GM19023 (cell line): ENCODE measurements around the gene CLSTN1.
"Not testable (repeated sequence)": the region's sequence is repeated elsewhere in the genome, so short reads cannot be mapped to it uniquely, and the experiment has no call there.

Experiments used
- ATAC-seq: cut with Tn5 transposase; IDR thresholded peaks from one replicate; pipeline ENCODE4 v1.9.1; 2021; ENCODE audit warnings: mild to moderate bottlenecking, moderate library complexity; ENCODE audit not compliant: unreplicated experiment

The CLSTN1 gene

DNA sequence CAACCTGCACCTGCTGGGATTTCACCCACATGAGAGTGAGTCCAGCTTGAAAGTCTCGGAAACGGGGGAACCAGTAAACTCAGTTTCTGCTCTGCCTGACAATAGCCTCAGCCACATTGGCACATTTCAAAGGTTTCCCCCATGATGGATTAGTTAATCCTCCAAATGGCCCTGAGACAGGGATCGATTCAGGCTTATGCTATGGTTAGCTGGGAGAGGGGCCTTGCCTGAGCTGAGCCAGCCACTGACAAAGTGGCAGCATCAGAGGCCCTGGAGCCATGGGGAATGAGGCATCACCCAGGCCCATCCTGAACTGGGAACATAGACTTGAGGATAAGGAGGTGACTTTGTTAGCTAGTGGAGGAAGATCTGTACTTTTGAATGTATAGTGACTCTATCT, 2.9 kb upstream of the CLSTN1 start:
- ATAC-seq = no peak

DNA sequence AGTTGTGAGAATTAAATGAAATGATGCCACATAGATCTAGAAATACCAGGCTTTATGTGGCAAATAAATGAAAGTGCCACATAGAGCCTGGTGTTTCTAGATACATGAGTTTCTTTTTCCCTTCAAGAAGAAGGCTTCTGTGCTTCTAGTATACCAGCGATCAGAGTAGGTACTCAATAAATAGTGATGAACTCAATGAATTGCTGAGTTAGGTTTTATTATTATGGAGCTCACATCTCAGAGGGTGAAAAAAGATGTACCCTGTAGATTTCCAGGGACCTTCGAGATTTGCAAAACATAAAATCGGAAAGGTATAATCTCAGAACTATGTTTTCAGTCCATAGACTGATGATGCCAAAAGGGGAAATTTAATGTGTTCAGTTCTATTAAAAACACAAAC, 2.3 kb upstream of the CLSTN1 start:
- no peak for ATAC-seq

GRCh38 chr1:9825093-9826074, 1.6 kb upstream of the CLSTN1 start:
- ATAC-seq = no peak

DNA sequence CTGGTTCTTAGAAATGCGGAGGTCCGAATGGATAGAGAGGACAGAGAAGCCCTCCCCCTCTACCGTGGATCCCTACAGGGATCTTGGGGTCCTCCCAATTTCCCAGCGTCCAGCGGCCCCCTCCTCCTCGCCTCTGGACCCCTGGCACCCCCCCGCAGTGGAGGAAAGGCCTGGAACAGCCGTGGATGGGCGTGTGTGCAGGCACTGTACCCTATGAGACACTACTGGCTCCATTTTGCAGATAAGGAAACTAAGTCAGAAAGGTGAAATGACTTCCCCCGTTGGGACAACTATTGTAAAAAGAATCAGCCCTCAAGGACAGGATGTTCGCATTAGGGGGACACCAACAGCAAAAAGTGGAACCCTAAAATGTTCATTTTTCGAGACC, 931 bp upstream of the CLSTN1 start:
- ATAC-seq = no peak

DNA sequence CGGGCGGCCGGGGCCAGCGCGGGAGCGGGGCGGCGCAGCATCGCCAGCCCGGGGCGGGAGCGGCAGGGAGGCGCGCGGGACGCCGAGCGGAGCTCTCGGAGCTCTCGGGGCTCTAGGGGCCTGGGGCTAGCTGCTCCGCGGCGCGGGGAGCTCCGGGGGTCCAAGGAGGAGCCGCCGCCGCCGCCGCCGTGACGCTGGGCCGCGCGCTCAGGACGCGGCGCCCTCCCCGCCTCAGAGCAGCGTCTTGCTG, 147 bp downstream of the CLSTN1 start:
- ATAC-seq = no peak

- no peak for ATAC-seq
Measured at GRCh38 chr1:9822897-9823692, 670 bp downstream of the CLSTN1 start.

DNA sequence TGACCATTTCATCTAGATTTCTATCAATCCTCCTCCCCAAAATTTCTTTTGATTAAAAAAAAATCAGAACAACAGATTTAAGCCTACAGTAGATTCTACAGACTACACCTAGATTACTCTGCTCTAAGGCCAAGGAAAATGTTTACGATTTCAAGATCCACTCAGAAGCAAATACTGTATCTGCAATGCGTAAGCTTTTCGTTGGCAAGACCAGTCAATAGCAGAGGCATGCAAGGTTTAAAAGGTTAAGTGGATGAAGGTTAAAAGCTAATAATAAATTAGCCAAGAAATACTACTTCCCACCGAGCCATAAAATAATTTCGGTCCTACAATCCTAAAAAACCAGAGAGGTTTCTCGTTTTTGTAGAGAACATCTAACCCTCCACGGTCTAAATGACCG, 1.3 kb downstream of the CLSTN1 start:
- ATAC-seq = no peak

- ATAC-seq = no peak
Measured at GRCh38 chr1:9821710-9822109, 2.1 kb downstream of the CLSTN1 start.

DNA sequence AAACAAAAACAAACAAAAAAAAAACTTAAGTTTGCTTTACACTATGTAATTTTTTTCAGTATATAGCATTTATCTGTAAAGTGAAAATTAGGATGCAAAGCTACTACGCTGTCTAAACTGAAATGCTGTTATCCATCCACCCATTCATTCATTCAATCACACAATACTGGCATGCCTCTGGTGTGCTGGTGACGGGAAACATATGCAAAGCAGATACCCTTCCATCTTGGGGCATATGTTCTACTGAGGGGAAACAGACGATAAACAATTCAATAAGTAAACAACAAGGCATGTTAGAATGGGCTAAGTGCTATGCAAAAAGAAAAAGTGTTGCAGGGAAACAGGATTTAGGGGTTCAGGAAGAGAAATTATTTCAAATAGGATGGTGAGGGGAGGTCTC, 3.2 kb downstream of the CLSTN1 start:
- ATAC-seq = no peak

GRCh38 chr1:9817734-9818133, 6.0 kb downstream of the CLSTN1 start:
- ATAC-seq = no peak

DNA sequence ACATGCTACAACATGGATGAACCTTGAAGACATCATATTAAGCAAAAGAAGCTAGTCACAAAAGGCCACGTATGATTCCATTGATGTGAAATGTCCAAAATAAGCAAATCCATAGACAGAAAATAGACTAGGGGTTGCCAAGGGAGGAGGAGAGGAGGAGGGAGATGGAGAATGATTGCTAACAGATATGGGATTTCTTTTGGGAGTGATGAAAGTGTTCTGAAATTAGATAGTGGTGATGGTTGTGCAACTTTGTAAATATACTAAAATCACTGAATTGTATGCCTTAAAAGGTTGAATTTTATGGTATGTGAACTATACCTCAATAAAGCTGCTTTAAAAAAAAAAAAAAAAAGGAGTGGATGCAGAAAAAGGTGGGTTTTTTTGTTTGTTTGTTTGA, 7.6 kb downstream of the CLSTN1 start:
- ATAC-seq = no peak

GRCh38 chr1:9815150-9815549, 8.6 kb downstream of the CLSTN1 start:
- ATAC-seq = no peak

- no peak for ATAC-seq
Measured at GRCh38 chr1:9814619-9815018, 9.1 kb downstream of the CLSTN1 start.

DNA sequence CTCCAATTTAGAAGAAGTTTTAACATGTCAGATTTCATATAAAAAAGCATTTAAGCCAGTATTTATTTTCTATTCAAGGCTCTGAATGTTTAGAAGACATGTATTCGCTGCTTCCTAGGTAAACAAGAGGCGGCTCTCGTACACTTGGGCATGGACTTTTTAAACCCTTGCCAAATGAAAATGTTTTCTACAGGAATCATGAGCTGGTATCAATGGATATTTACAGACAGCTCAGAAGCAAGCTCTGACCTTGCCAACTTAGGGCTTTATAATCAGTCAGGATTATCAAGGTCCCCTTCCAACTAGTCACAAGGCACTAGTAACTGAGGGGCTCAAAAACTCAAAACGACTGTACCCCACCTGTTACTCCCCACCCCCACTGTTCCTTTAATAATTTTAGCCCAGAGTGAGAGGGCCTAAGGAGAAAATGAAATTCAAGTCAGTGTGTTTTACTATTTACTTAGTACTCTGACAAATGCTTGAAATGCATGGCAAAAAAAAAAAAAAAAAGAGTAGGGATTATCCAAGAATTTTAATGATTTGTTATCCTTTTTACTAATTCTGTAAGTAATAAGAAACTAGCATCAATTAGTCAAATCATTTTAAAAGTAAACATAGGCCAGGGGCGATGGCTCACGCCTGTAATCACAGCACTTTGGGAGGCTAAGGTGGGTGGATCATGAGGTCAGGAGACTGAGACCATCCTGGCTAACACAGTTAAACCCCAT, 12.4 kb downstream of the CLSTN1 start:
- no peak for ATAC-seq

DNA sequence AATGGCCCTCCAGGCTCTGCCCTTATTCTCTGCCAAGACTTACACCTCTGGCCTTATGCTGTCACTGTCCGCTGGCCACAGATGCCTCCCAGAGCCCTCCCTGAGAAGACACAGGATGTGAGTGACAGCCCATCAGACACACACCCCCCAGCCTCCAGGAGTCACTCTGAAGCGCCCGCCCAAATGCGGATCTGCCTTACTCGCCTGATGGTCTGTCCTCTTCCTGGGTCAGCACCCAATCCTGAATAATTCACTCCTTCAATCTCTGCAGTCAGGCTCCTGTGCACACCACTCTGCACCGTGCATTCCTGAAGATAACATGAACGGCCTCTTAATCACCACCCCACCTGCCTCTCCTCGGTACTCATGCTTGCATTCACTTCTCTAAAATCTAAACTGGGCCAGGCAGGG, 14.7 kb downstream of the CLSTN1 start:
- no peak for ATAC-seq

DNA sequence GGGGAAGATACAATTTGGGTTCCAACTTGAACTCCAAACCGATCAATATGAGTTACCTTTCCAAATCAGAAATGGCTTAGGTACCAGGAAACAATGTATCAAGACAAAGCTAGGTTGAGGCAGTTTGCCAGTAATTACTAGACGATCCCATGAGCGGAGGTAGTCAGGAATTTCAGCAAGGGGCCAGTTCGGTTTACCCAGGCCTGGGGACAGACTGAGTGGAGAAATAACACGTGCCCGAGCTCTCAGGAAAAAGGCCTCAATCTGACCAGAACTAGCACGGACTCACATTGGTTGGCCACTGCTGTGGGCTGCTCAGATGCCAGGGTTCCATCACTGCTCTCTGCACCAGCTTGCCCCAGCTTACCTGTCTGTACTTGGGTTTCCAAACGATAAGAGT, 15.3 kb downstream of the CLSTN1 start:
- no peak for ATAC-seq

- no peak for ATAC-seq
Measured at GRCh38 chr1:9807541-9807940, 16.2 kb downstream of the CLSTN1 start.

DNA sequence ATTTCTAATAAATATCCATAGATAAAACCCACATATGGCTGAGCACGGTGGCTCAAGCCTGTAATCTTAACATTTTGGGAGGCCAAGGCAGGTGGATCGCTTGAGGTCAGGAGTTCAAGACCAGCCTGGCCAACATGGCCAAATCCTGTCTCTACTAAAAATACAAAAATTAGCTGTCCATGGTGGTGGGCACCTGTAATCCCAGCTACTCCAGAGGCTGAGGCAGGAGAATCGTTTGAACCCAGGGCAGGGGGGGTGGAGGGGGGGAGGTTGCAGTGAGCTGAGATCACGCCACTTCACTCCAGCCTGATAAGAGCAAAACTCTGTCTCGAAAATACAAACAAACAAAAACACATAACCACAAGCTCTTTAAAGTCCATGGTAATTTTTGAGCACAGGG, 17.8 kb downstream of the CLSTN1 start:
- ATAC-seq = not testable (repeated sequence)

GRCh38 chr1:9805006-9805508, 18.7 kb downstream of the CLSTN1 start:
- no peak for ATAC-seq

DNA sequence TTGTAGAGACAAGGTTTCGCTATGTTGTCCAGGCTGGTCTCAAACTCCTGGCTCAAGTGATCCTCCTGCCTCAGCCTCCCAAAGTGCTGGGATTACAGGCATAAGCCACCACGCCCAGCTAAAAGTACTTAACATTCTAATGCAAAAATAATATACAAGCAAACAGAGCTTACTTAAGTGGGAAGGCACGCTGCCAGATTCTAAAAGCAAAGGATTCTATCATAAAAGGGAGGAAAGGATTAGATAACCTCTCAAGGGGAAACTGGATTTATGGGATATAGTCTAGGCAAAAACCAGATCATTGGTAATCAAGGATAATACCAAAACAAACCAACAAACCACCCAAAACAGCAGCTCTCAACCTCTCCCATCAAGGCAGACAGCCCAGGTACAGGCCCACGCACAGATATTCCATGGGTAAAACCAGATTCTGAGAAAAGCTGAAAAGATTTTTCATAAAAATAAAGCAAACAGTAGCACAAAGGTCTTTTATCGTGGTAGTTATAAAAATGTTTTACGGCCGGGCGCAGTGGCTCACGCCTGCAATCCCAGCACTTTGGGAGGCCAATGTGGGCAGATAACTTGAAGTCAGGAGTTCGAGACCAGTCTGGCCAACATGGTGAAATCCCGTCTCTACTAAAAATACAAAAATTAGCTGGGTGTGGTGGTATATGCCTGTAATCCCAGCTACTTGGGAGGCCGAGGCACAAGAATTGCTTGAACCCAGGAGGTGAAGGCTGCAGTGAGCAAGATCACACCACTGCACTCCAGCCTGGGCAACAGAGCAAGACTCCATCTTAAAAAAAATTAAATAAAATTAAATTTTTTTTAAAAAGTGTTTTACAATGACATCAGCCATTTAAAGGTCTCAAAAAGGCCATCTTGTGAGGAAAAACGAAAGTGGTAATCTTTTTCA, 20.5 kb downstream of the CLSTN1 start:
- ATAC-seq = not testable (repeated sequence)
